Stimulated activated memory B cell treated with anti-CD40 and anti-IgM and Interleukin-4, amounts not matched to agents 10 μg/mL and 1 μg/mL and 100 μg/mL, for 72 hours (primary cell): Measurements from ENCODE around the gene TMEM150C.

Source experiments
- ATAC-seq: fragments of 150-1000 bp; cut with Tn5 transposase; 2 replicates; pipeline ENCODE4 v1.10.0; 2021
- H3K27ac Mint-ChIP-seq: one replicate; pipeline ENCODE4 v1.8.0; 2022; ENCODE audit warnings: mild to moderate bottlenecking, mixed read lengths
- H3K27me3 Mint-ChIP-seq: one replicate; pipeline ENCODE4 v1.8.0; 2022; ENCODE audit warnings: mixed read lengths
- H3K36me3 Mint-ChIP-seq: one replicate; pipeline ENCODE4 v1.8.0; 2022; ENCODE audit warnings: mixed read lengths
- H3K4me1 Mint-ChIP-seq: one replicate; pipeline ENCODE4 v1.8.0; 2022; ENCODE audit warnings: mixed read lengths
- H3K4me3 Mint-ChIP-seq: one replicate; pipeline ENCODE4 v1.8.0; 2022; ENCODE audit warnings: mild to moderate bottlenecking, moderate library complexity, mixed read lengths
- H3K9me3 Mint-ChIP-seq: one replicate; pipeline ENCODE4 v1.8.0; 2022; ENCODE audit warnings: mixed read lengths

The TMEM150C gene

DNA sequence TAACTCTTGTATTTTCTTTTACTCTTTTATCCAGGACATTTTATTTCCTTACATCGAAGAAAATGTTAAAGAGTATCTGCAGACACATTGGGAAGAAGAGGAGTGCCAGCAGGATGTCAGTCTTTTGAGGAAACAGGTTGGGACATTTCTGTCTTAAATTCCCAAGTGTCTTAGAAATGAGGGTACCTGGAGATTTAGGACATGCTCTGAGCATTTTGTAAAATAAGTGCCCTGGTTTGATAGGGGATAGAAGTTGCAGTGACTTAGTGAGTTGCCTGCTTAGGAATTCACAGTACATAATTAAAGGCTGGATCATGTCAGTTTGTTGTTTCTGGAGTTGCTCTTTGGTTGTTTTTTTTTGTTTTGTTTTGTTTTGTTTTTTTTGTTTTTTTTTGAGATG is 113.9 kb downstream of the TMEM150C start:
- peak overlapping the region; percentile 8 for H3K27ac Mint-ChIP-seq
- peaks cover 45% of the 10 kb centered on the region for H3K36me3 Mint-ChIP-seq

DNA sequence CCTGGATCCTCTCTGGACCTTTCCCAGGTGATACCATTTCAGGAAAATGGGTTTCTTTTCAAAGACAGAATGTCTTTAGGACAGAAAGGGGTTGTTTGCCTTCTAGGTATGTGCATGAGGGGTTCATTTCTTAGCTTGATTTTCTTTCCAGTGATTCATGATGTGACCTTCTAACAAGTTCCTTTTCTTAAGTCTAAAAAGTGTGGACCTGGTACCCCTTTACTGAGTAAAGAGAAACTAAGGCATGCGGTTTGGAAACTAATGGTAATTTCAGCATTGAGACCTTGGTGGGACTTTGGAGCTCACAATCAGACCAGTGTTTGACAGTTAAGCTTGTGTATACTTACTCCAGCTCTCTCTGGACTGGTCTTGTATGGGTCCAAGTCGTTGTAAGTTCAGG is 122.7 kb downstream of the TMEM150C start:
- Mint-ChIP-seq H3K9me3 (no peaks in the 10 kb centered on the region), H3K27me3 (no peaks in the 10 kb centered on the region), H3K4me3 (no peak overlapping the region), H3K36me3 (peaks cover 35% of the 10 kb centered on the region), H3K4me1 (peaks cover 45% of the 10 kb centered on the region), H3K27ac (no peak overlapping the region)
- no peak for ATAC-seq

More for the DNA sequence above, 113.9 kb downstream of the TMEM150C start:
- Mint-ChIP-seq H3K27me3 (no peaks in the 10 kb centered on the region), H3K4me1 (no peaks in the 10 kb centered on the region), H3K4me3 (no peak overlapping the region), H3K9me3 (no peaks in the 10 kb centered on the region)
- ATAC-seq = no peak

DNA sequence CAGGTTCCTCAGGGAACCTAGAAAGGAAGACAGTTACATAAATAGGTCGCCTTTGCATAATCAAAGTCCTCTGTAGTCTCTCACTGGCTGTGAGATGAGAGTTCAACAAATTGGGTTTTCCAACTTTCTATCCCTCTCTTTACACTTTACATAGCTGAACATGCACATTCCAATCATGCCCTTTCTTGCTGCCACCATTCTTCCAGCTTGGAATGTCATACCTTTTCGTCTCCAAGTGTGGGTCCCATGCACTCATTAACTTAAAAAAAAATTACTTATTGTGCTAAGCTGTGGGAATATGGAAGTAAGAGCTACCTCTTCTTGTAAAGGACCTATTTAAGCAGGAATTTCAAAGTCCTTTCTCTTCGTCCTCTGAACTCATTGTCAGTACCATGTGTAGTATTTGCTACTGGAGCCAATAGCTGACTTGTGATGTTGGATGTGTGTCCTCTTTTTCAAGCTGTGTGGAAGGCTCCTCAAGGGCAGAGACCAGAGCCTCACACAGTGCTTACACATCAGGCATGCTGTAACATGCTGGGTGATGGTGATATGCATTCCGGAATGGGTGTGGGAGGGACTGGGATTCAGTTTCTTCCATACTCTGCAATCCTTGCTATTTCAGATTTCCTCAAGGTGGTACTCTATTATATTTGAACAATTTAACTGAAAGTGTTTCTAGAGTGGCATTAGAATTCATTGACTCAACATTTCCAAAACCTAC is 124.3 kb downstream of the TMEM150C start:
- Mint-ChIP-seq H3K9me3 (no peaks in the 10 kb centered on the region), H3K27ac (no peak overlapping the region), H3K4me1 (peaks cover 55% of the 10 kb centered on the region), H3K27me3 (no peaks in the 10 kb centered on the region), H3K36me3 (peaks cover 36% of the 10 kb centered on the region), H3K4me3 (no peak overlapping the region)
- ATAC-seq = no peak

DNA sequence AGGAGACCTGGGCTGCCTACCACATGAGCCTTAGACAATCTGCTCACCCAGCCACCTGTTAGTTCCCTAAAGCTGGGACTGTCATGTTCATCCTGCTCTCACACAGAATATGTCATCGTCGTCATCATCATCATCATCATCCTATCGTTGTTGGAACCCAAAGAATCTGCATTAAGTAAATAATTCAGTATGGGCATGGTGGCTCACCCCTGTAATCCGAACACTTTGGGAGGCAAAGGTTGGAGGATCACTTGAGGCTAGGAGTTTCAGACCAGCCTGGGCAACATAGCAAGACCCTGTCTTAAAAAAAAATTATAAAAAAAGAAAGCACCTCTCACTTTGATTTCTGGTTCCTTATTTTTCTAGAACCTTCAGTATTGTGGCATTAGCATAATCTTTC is 125.0 kb downstream of the TMEM150C start:
- no peak for ATAC-seq
- H3K4me3 Mint-ChIP-seq = no peak overlapping the region
- H3K27me3 Mint-ChIP-seq = no peaks in the 10 kb centered on the region
- peaks cover 36% of the 10 kb centered on the region for H3K36me3 Mint-ChIP-seq
- no peak overlapping the region for H3K27ac Mint-ChIP-seq
- H3K9me3 Mint-ChIP-seq = no peaks in the 10 kb centered on the region
- peaks cover 61% of the 10 kb centered on the region for H3K4me1 Mint-ChIP-seq

DNA sequence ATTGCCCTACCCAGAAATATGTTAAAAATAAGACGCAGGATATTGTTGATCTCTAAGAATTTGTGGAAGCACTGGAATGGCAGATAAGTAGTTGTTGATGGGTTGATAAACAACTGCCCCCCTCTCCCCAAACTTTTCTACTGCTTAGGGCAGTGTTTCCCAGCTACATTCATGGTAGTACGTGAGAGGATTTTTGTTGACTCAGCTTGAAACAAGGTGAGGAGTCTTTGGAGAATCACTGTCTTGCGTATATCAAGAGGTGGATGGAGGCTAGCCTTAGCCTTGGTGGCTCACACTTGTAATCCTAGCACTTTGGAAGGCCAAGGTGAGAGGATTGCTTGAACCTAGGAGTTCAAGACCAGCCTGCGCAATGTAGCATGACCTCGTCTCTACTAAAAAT is 125.7 kb downstream of the TMEM150C start:
- Mint-ChIP-seq H3K4me3 (no peak overlapping the region), H3K27me3 (no peaks in the 10 kb centered on the region), H3K36me3 (peaks cover 34% of the 10 kb centered on the region), H3K27ac (no peak overlapping the region), H3K4me1 (peaks cover 63% of the 10 kb centered on the region), H3K9me3 (no peaks in the 10 kb centered on the region)
- ATAC-seq = no peak

DNA sequence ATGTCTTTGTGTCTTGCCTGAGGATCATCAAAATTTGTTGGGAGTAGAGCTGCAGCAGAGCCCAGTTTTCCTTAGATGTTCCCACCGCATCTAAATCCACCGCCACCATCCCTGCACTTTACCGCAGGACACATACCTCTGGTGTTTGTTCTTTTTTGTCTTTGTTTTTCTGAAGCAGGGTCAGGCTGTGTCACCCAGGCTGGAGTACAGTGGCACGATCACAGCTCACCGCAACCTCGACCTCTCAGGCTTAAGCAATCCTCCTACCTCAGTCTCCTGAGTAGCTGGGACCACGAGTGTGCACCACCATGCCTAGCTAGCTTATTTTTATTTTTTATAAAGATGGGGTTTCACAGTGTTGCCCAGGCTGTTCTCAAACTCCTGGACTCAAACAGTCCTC is 126.8 kb downstream of the TMEM150C start:
- no peak overlapping the region for H3K4me3 Mint-ChIP-seq
- ATAC-seq = no peak
- H3K9me3 Mint-ChIP-seq = no peaks in the 10 kb centered on the region
- H3K4me1 Mint-ChIP-seq = peaks cover 61% of the 10 kb centered on the region
- no peaks in the 10 kb centered on the region for H3K27me3 Mint-ChIP-seq
- no peak overlapping the region for H3K27ac Mint-ChIP-seq
- peaks cover 30% of the 10 kb centered on the region for H3K36me3 Mint-ChIP-seq

DNA sequence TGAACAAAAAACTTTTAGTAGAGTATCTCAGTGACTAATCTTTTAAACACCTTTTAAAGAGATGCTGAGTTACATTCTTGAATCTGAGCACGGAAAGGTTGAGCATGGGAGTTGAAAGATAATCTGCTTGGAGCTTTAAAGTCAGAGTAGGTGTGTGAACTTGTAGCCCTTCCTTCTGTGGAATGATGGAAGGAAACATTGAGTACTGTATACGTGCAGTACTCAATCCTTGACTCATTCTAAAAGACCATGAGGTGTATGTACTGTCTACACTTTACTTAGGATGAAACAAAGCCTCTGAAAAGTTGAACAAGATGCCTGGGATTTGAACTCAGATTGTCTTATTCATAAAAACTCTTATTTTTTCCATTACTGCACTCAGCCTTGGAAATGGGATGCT is 128.0 kb downstream of the TMEM150C start:
- Mint-ChIP-seq H3K27me3 (no peaks in the 10 kb centered on the region), H3K4me3 (no peak overlapping the region), H3K9me3 (no peaks in the 10 kb centered on the region), H3K4me1 (peaks cover 53% of the 10 kb centered on the region), H3K36me3 (peaks cover 30% of the 10 kb centered on the region), H3K27ac (no peak overlapping the region)
- no peak for ATAC-seq
